Skeletal muscle tissue (tissue), 1 donor: ENCODE data around the gene CEMIP2. TPM values are rescaled to one million over a fixed set of nuclear protein-coding genes. Genes with fewer than 3 reads are reported as not detected.

Source experiments
- total RNA-seq: library from RNA; depleted of rRNA; stranded (reverse); fragments of >200 nt; gene quantifications from one replicate; pipeline ENCODE4 v1.2.3, GENCODE V29; 2014

Gene CEMIP2
- total RNA-seq, 1 donor from 2014 or later = 39.7 TPM

Other genes starting within 250 kb of the CEMIP2 start
- 57.4 TPM for gene ABHD17B, start 142.7 kb upstream of the CEMIP2 start, total RNA-seq
- 18.3 TPM for gene C9orf85, start 143.1 kb upstream of the CEMIP2 start, total RNA-seq